Peyer's patch (tissue), 4 donors: ENCODE results near the gene TRPC4. TPM values are rescaled to one million over a fixed set of nuclear protein-coding genes. Genes with fewer than 3 reads are reported as not detected.

Experiments
- DNase-seq, 3 donors: peaks; one replicate each; pipeline ENCODE4 v3.0.0-alpha.2; 2017 to 2019
- H3K27ac ChIP-seq, 4 donors: fragments of 200-600 bp; sonication (generic); one replicate each; pipeline ENCODE4 v1.5.1; 2016 to 2019
- H3K27me3 ChIP-seq, 2 donors: fragments of 200-600 bp; sonication (generic); one replicate each; pipeline ENCODE4 v1.5.1; 2019
- H3K36me3 ChIP-seq, 3 donors: fragments of 200-600 bp; sonication (generic); one replicate each; pipeline ENCODE4 v1.5.1; 2016 to 2019
- H3K4me1 ChIP-seq, 4 donors: fragments of 200-600 bp; sonication (generic); one replicate each; pipeline ENCODE4 v1.5.1; 2016 to 2019
- H3K4me3 ChIP-seq, 4 donors: fragments of 200-600 bp; sonication (generic); 1 replicate in 3 of 4; 2 replicates in 1 of 4; pipeline ENCODE4 v1.5.1; 2016 to 2019; ENCODE audit warnings: mild to moderate bottlenecking in 1 of 4
- H3K9me3 ChIP-seq, 4 donors: fragments of 200-600 bp; sonication (generic); one replicate each; pipeline ENCODE4 v1.5.1; 2016 to 2019; ENCODE audit warnings: mild to moderate bottlenecking in 1 of 4
- CTCF ChIP-seq, 6 experiments: fragments of 450-650 bp in 4 of 6; fragments of 200-600 bp in 2 of 6; sonication (generic) in 1 of 6; IDR thresholded peaks; one replicate each; pipeline ENCODE4 v1.5.1; 2017 to 2019; ENCODE audit warnings: antibody characterized with exemption in 6 of 6, mild to moderate bottlenecking in 3 of 6, moderate library complexity in 1 of 6
- POLR2A ChIP-seq, 2 donors: fragments of 450-650 bp; IDR thresholded peaks; one replicate each; pipeline ENCODE4 v1.5.1; 2017; ENCODE audit warnings: antibody characterized with exemption in 2 of 2, mild to moderate bottlenecking in 2 of 2, moderate library complexity in 2 of 2
- total RNA-seq, 4 donors: library from RNA; depleted of rRNA; stranded (reverse); fragments of >200 nt; gene quantifications; one replicate each; pipeline ENCODE4 v1.1.0, GENCODE V29; 2016

TRPC4 gene
- total RNA-seq, 4 donors from 2014 or later = 1.2 TPM; not detected in 3

- DNase-seq = no peak
- Histone ChIP-seq H3K27me3 (no peaks in the 10 kb centered on the region), H3K9me3 (no peaks in the 10 kb centered on the region), H3K27ac (no peak overlapping the region), H3K4me3 (no peak overlapping the region), H3K4me1 (no peaks in the 10 kb centered on the region), H3K36me3 (no peaks in the 10 kb centered on the region)
- TF ChIP-seq POLR2A (IDR thresholded peaks at IDR 0.05) (no peak), CTCF (IDR thresholded peaks at IDR 0.05) (no peak)
Measured at GRCh38 chr13:37886879-37887278, 17.3 kb upstream of the TRPC4 start.

GRCh38 chr13:37884674-37885073, 15.1 kb upstream of the TRPC4 start:
- no peak for DNase-seq
- no peak overlapping the region for H3K4me3 ChIP-seq
- H3K9me3 ChIP-seq = no peaks in the 10 kb centered on the region
- no peaks in the 10 kb centered on the region for H3K36me3 ChIP-seq
- TF ChIP-seq POLR2A (IDR thresholded peaks at IDR 0.05) (no peak), CTCF (IDR thresholded peaks at IDR 0.05) (no peak)
- H3K27ac ChIP-seq = no peak overlapping the region
- H3K4me1 ChIP-seq = no peaks in the 10 kb centered on the region
- H3K27me3 ChIP-seq = no peaks in the 10 kb centered on the region

- Histone ChIP-seq H3K4me1 (no peaks in the 10 kb centered on the region), H3K27ac (no peak overlapping the region), H3K4me3 (no peak overlapping the region), H3K27me3 (no peaks in the 10 kb centered on the region), H3K36me3 (no peaks in the 10 kb centered on the region), H3K9me3 (no peaks in the 10 kb centered on the region)
- no peak for DNase-seq
- TF ChIP-seq POLR2A (IDR thresholded peaks at IDR 0.05) (no peak), CTCF (IDR thresholded peaks at IDR 0.05) (no peak)
Measured at GRCh38 chr13:37884026-37884425, 14.5 kb upstream of the TRPC4 start.

GRCh38 chr13:37878921-37879320, 9.3 kb upstream of the TRPC4 start:
- Histone ChIP-seq H3K27ac (no peak overlapping the region), H3K4me1 (no peaks in the 10 kb centered on the region), H3K27me3 (no peaks in the 10 kb centered on the region), H3K9me3 (no peaks in the 10 kb centered on the region), H3K4me3 (no peak overlapping the region), H3K36me3 (no peaks in the 10 kb centered on the region)
- TF ChIP-seq POLR2A (IDR thresholded peaks at IDR 0.05) (no peak), CTCF (IDR thresholded peaks at IDR 0.05) (no peak)
- no peak for DNase-seq

- H3K27me3 ChIP-seq = no peaks in the 10 kb centered on the region
- no peak for TF ChIP-seq POLR2A (IDR thresholded peaks at IDR 0.05)
- no peak for TF ChIP-seq CTCF (IDR thresholded peaks at IDR 0.05)
- no peak overlapping the region for H3K4me3 ChIP-seq
- no peak overlapping the region for H3K27ac ChIP-seq
- H3K9me3 ChIP-seq = no peaks in the 10 kb centered on the region
- H3K4me1 ChIP-seq = no peaks in the 10 kb centered on the region
- DNase-seq = no peak
- H3K36me3 ChIP-seq = no peaks in the 10 kb centered on the region
Measured at GRCh38 chr13:37878496-37878895, 8.9 kb upstream of the TRPC4 start.

GRCh38 chr13:37870895-37871550, 1.5 kb upstream of the TRPC4 start:
- no peak overlapping the region for H3K27ac ChIP-seq
- H3K4me1 ChIP-seq = no peaks in the 10 kb centered on the region
- no peaks in the 10 kb centered on the region for H3K9me3 ChIP-seq
- TF ChIP-seq CTCF (IDR thresholded peaks at IDR 0.05) = no peak
- no peak for TF ChIP-seq POLR2A (IDR thresholded peaks at IDR 0.05)
- DNase-seq = no peak
- H3K36me3 ChIP-seq = no peaks in the 10 kb centered on the region
- no peak overlapping the region for H3K4me3 ChIP-seq
- no peaks in the 10 kb centered on the region for H3K27me3 ChIP-seq
